Kidney (tissue), 14 donors: ENCODE data around the gene RPUSD3. TPM values are rescaled to one million over a fixed set of nuclear protein-coding genes. Genes with fewer than 3 reads are reported as not detected.

ENCODE experiments used
- DNase-seq, 5 donors: peaks; one replicate each; pipeline ENCODE4 v3.0.0-alpha.2; 2013 to 2020
- FAIRE-seq: peaks from 2 replicates; lab custom pipeline; 2012; peaks lifted over from hg19 to GRCh38; lab: Jason Lieb, UNC
- H3K27ac ChIP-seq, 2 donors: one replicate each; pipeline ENCODE4 v1.7.0; 2013; ENCODE audit warnings: low read depth in 2 of 2, low read length in 2 of 2, inconsistent platforms in 1 of 2
- H3K27me3 ChIP-seq: one replicate; pipeline ENCODE4 v1.7.1; 2013; ENCODE audit warnings: low read length, inconsistent platforms; ENCODE audit not compliant: control insufficient read depth, insufficient read depth
- H3K36me3 ChIP-seq, 3 donors: one replicate each; pipeline versions ENCODE4 v1.7.0 to v1.7.1; 2013; ENCODE audit warnings: low read length in 3 of 3, control low read depth in 1 of 3, inconsistent platforms in 1 of 3; ENCODE audit not compliant: insufficient read depth in 3 of 3, control insufficient read depth in 2 of 3
- H3K4me1 ChIP-seq, 3 donors: one replicate each; pipeline versions ENCODE4 v1.7.0 to v1.7.1; 2013; ENCODE audit warnings: low read length in 3 of 3, inconsistent platforms in 1 of 3, low read depth in 1 of 3; ENCODE audit not compliant: control insufficient read depth in 2 of 3, insufficient read depth in 2 of 3
- H3K4me3 ChIP-seq, 3 donors: one replicate each; pipeline versions ENCODE4 v1.7.0 to v1.8.1; 2013; ENCODE audit warnings: low read length in 3 of 3, control low read depth in 1 of 3, inconsistent platforms in 1 of 3
- H3K9ac ChIP-seq, 3 donors: one replicate each; pipeline versions ENCODE4 v1.7.0 to v1.7.1; 2013; ENCODE audit warnings: low read length in 3 of 3, control low read depth in 1 of 3, inconsistent platforms in 1 of 3
- H3K9me3 ChIP-seq, 3 donors: one replicate each; pipeline versions ENCODE4 v1.7.0 to v1.7.1; 2013; ENCODE audit warnings: low read length in 3 of 3, control low read depth in 1 of 3, inconsistent platforms in 1 of 3; ENCODE audit not compliant: control insufficient read depth in 2 of 3, insufficient read depth in 1 of 3
- CTCF ChIP-seq: IDR thresholded peaks from 3 replicates; pipeline ENCODE4 v1.5.1; 2012; ENCODE audit warnings: mild to moderate bottlenecking, moderate library complexity, borderline replicate concordance; ENCODE audit not compliant: insufficient read depth; ENCODE audit errors: extremely low read depth
- intact Hi-C: fragments of 100-400 bp; cut with DNase I; formaldehyde crosslinking; loops from one replicate; pipeline ENCODE4 v1.11.1; 2022
- polyA plus RNA-seq: library from polyadenylated mRNA; stranded (reverse); fragments of 350-450 nt; fragmentation: Illumina TruSeq; extraction: RNeasy Lipid Tissue Mini Kit (QIAGEN cat#74804); gene quantifications from one replicate; pipeline ENCODE4 v1.2.3, GENCODE V29; 2014; ENCODE audit warnings: low read depth, low replicate concordance; ENCODE audit not compliant: insufficient read depth
- total RNA-seq: library from RNA; stranded (reverse); fragmentation: NEBNext Ultra II Directional; extraction: Animal tissue kit (Norgen Biotek cat#: 25700); gene quantifications from one replicate; pipeline ENCODE4 v1.2.1, GENCODE V29; 2021
- donor health status: control.
- donor health status: control.
- donor health status: control.
- donor health status: control.
- donor health status: control.
- donor health status: DM: yes; HTN: yes; CAD: no.
- donor health status: Normal renal cell carcinoma (clear cell type).

Gene RPUSD3
- total and polyA plus RNA-seq, 2 donors from 2014 or later = 29.1 to 53.2 TPM

DNA sequence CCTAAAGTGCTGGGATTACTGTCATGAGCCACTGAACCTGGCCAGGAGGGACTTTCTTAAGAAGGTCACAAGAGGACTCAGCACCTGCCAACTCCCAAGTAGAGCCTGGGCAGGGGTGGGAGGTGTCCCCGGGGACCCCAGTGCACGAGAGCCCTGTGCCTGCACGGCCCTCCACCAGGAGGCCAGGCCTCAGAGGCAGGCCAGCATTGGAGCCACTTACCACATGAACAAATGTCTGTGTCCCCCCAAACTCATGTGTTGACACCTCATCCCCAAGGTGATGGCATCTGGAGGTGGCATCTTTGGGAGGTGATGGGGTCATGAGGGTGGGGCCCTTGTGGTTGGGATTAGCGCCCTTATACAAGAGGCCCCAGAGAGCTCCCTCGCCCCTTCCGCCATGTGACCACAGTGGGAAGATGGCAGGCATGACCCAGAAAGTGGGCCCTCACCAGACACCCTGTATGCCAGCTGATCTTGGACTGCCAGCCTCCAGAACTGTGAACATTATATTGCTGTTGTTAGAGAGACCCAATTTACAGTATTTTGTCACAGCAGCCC lies 3.2 kb upstream of the RPUSD3 start:
- FAIRE-seq (no peak), DNase-seq (no peak)
- H3K4me3 ChIP-seq = no peak overlapping the region
- H3K36me3 ChIP-seq = no peaks in the 10 kb centered on the region
- no peak overlapping the region for H3K9ac ChIP-seq
- no peaks in the 10 kb centered on the region for H3K9me3 ChIP-seq
- peaks cover 0 to 5% (median 0%) of the 10 kb centered on the region in 3 donors for H3K4me1 ChIP-seq
- H3K27me3 ChIP-seq = no peaks in the 10 kb centered on the region
- intact Hi-C loops = no loop called here
- TF ChIP-seq CTCF = no peak
- no peak overlapping the region for H3K27ac ChIP-seq

GRCh38 chr3:9846231-9846630 lies 2.4 kb upstream of the RPUSD3 start:
- FAIRE-seq = no peak
- intact Hi-C loops = no loop called here

GRCh38 chr3:9841015-9841414 lies 2.8 kb downstream of the RPUSD3 start:
- Histone ChIP-seq H3K36me3 (peaks cover 0 to 20% (median 10%) of the 10 kb centered on the region in 3 donors), H3K9ac (no peak overlapping the region), H3K4me3 (no peak overlapping the region), H3K9me3 (no peaks in the 10 kb centered on the region), H3K4me1 (peaks cover 0 to 5% (median 0%) of the 10 kb centered on the region in 3 donors), H3K27me3 (no peaks in the 10 kb centered on the region), H3K27ac (no peak overlapping the region)
- DNase-seq = no peak
- intact Hi-C loops = no loop called here
- TF ChIP-seq CTCF = no peak
- no peak for FAIRE-seq

More at GRCh38 chr3:9846231-9846630, 2.4 kb upstream of the RPUSD3 start:
- no peak for DNase-seq
- H3K27me3 ChIP-seq = no peaks in the 10 kb centered on the region
- no peak overlapping the region for H3K27ac ChIP-seq
- H3K4me3 ChIP-seq = no peak overlapping the region
- no peak for TF ChIP-seq CTCF
- H3K36me3 ChIP-seq = peaks cover 0 to 6% (median 0%) of the 10 kb centered on the region in 3 donors
- no peak overlapping the region for H3K9ac ChIP-seq
- H3K4me1 ChIP-seq = peaks cover 0 to 5% (median 0%) of the 10 kb centered on the region in 3 donors
- no peaks in the 10 kb centered on the region for H3K9me3 ChIP-seq

DNA sequence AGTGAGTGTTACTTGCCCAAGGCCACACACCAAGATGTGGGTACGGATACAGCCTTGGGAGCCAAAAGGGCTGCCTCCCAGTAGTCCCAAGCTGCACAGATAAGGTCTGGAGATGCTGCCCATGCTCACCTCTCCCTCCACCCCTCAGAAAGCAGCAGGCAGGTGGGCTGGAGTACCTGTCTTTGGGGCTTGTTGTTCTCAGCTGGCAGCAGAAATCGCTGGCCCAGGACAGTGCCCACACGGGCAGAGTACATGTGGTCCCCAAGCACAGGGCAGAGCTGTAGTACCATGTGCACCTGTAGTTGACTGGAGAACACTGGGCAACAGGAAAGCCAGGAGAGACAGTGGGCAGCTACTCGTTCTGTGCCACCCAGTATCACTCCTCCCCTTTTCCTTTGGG lies 5.0 kb downstream of the RPUSD3 start:
- Histone ChIP-seq H3K9ac (no peak overlapping the region), H3K27ac (no peak overlapping the region), H3K4me1 (peaks cover 0 to 5% (median 0%) of the 10 kb centered on the region in 3 donors), H3K9me3 (no peaks in the 10 kb centered on the region), H3K36me3 (peaks cover 3 to 24% (median 15%) of the 10 kb centered on the region in 3 donors), H3K27me3 (no peaks in the 10 kb centered on the region), H3K4me3 (no peak overlapping the region)
- FAIRE-seq = no peak
- no peak for DNase-seq
- intact Hi-C loops = no loop called here
- no peak for TF ChIP-seq CTCF
